ENCODE measurements around the gene MYL10. TPM values are rescaled to one million over a fixed set of nuclear protein-coding genes. Genes with fewer than 3 reads are reported as not detected.

MYL10 gene
- total RNA-seq (2014; rRNA removed; shearing (Covaris generic)) = not detected in 2 replicates

DNA sequence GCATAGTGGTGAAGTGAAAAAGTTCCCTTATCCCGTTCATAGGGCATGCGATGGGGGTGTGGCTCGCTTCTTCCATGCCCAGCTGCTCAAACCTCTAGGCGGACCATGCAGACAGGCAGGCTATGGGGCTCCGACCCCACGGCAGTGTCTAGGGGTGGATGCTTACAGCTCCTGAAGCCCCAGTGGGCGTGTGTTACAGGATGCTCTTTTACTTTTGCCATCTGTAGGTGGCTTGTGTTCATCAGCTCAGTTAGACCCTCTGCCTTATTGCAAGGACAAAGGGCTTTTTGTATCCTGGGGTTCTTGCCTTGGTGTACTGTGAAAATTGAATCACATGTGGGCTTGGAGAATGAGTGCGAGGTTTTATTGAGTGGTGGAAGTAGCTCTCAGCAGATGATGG lies at the start of gene MYL10:
Gene MYL10 (minus strand): TSS at position 126 of the 400 bp plus-strand sequence. CDS start 178 bp downstream, outside the sequence.
- no peak for DNase-seq (ENCODE audit: low spot score)

DNA sequence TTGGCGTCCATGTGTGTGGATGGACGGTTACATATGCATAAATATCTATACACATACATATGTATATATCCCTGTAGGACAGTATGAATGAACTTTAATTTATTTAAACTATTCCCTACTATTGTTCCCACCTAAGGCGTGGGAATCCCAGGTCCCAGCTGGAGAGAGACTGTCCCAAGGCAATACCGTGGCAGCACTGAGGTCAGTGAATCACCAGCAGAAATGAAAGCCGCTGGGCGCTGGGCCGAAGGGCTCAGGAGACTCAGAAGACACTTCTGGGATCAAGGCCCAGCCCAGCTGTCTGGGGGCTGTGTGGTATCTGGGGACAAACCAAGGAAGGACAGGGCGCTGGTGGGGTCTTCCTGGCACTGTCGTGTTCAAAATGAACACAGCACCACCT lies 49.6 kb upstream of the MYL10 start:
- DNase-seq (ENCODE audit: low spot score) = peak; percentile 63

DNA sequence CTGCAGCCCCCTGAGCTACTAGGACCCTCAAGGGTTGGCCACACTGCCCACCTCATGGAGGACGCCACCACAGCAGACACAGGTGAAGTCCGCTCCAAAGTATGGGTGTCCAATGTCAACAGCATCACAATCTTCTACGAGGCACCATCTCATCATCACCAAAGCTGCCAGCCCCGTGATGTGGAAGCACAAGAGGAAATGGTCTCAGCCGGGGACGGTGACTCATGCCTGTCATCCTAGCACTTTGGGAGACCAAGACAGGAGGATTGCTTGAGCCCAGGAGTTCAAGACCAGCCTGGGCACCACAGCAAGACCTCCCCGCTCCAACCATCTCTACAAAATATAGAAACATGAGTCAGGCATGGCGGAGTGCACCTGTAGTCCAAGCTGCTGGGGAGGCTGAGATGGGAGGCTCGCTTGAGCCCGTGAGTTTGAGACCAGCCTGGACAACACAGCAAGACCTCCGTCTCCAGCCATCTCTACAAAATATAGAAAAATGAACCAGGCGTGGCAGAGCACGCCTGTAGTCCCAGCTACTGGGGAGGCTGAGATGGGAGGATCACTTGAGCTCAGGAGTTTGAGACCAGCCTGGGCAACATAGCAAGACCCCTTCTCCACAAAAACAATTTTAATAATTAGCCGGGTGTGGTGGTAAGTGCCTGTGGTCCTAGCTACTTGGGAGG lies 48.8 kb upstream of the MYL10 start:
- peak; percentile 58 for DNase-seq (ENCODE audit: low spot score)

DNA sequence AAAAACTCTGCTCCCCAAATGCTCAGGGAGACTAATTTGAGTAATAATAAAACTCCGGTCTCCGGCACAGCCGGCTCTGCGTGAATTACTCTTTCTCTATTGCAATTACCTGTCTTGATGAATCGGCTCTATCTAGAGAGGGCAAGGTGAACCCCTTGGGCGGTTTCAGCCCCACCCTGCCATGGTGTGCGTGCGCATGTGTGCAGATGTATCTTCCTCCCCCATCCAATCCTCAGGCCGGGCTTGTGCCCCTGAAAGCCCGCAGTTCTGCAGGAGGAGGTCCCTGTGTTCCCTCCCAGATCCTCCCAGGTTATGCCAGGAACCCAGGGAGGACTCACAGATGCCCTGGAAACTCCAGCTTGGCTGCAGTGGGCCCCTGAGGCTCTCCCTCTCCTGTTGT lies 48.3 kb upstream of the MYL10 start:
- DNase-seq (ENCODE audit: low spot score) = no peak

DNA sequence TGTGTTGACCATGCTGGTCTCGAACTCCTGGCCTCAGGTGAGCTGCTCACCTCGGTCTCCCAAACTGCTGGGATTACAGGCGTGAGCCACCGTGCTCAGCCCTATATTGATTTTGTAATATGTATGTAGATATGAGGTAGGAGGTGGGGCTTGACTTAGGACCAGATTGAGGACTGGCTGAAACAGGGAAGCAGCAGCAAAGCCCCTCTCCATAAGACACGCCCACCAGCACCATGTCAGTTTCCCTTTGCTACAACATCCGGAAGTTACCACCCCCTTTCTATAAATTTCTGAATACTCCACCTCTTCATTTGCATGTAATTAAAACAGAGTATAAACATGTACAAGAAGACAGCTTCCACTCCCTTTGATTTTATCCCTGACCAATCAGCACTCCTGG lies 47.9 kb upstream of the MYL10 start:
- no peak for DNase-seq (ENCODE audit: low spot score)

DNA sequence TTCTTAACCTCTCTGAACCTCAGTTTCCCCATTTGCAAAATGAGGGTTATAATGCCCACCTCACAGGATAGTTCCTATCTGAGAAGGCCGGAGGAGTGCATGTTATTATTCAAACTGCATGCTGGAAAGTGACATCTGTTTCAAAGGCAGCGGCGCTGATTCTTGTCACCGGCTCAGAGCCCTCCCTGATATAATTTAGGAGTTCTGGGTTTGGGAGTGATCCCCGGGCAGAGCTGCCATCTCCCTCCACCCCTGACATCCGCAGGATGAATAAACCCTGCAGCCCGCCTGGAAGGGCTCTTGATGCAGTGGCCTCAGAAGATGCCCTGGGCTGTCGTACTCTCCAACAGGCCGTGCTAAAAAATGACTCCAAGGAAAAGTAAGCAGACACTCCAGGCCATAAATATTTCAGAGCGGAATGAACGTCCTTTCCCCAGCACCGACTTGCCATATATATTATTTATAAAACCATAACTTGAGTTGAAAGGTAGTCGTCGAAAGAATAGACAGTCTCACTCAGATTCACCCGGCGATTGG lies 47.0 kb upstream of the MYL10 start:
- DNase-seq (ENCODE audit: low spot score) = no peak

DNA sequence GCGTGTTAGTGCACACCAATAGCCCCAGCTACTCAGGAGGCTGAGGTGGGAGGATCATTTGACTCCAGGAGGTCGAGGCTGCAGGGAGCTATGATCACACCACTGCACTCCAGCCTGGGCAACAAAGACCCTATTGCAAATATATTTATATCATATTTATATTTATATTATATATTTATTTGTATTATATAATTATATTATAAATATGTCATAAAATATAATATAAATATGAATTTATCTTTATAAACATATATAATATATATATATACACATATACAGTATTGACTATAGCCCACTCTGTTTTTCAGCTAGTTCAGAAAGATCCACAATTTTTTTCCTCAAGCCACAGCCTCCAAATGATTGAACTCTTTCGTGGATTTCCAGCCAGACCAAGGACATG lies 45.3 kb upstream of the MYL10 start:
- no peak for DNase-seq (ENCODE audit: low spot score)

DNA sequence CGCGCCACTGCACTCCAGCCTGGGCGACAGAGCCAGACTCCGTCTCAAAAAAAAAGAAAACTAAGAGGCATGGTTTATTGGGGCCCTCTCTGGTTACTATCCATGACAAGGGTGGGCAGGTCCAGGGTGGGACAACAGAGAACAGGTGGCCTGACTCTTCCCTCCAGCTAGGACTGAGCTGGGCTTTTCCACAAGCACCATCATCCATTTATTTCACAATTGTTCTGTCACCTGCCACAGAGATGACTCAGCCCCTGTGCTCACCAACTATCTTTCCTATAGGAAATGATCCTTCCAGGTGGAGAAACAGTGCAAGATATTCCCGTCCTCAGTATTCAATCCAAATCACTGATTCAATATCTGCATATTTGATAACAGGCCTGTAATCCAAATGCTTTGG lies 44.9 kb upstream of the MYL10 start:
- DNase-seq (ENCODE audit: low spot score) = no peak

DNA sequence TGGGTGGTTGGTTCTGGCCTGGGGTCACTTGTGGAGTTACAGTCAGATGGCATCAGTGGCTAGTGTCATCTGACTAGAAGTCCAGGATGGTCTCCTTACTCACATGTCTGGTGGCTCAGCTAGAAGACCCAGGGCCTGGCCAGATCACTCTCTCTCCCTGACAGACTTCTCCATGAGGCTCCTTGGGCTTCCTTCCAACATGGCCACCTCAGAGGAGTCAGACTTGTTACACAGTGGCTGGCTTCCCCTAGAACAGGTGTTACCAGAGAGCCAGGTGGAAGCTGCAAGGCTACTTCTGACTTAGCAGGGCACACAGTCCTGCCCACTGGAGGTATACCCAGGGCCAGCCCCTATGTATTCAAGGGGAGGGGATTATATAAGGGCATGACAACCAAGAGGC lies 44.2 kb upstream of the MYL10 start:
- DNase-seq (ENCODE audit: low spot score) = no peak

DNA sequence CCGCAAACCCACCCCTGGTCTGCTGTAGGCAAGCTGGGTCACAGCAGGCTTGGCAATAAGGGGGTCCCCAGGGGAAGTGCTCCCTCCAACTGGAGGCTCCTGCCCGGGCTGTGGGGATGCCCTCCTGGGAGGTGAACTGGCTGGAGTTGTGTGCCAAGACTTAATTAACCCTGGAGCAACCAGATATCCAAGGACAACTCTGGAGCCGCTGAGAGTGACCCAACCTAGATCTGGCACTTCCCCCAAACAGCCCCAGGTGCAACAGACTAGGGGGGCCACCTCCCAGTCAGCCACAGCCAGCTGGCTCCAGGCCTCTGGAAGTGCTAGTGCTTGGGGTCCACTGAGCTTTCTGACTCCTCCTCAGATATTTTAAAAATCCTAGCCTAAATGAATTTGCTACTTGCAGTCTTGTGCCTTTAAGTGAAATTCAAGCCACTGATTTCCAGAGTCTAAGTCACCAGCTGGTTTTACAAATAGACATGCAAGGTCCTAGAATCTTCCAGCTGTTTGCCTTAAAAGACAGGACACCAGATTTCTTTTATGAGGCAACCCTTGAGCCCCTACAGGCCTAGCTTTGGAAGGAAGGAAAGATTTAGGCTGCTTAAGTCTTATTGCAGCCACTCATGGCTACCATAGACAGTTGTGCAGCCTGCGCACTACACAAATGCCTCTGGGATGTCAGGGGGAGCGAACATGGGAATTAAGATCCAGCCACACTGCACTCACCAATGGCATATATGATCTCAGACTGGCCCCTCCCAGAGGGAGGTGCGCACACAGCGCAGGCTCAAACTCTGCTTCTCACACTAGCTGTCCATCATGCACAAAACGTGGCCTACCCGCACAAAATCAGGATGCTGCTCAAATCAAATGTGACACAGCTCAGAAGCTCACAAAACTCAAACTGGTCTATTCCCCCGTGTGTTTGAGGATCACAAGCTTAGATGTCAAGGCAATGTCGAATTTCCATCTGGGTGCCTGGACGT lies 42.6 kb upstream of the MYL10 start:
- DNase-seq (ENCODE audit: low spot score) = peak; percentile 38

DNA sequence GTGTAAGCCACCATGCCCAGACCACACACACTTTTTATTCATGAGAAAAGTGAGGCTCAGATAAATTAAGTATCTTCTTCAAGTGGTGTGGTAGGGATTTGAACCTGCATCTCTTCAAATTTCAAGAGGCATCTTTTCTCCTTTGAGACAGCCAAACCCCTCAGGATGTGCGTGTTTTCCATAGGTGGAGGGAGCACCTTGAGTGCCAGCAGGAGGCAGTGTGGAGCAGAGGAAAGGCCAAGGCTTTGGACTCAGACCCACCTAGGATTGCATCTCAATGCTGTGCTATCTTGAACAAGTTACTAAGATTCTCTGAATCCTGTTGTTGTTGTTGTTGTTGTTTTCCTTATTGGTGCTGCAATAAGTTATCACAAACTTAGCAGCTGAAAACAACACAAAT lies 40.2 kb upstream of the MYL10 start:
- no peak for DNase-seq (ENCODE audit: low spot score)

DNA sequence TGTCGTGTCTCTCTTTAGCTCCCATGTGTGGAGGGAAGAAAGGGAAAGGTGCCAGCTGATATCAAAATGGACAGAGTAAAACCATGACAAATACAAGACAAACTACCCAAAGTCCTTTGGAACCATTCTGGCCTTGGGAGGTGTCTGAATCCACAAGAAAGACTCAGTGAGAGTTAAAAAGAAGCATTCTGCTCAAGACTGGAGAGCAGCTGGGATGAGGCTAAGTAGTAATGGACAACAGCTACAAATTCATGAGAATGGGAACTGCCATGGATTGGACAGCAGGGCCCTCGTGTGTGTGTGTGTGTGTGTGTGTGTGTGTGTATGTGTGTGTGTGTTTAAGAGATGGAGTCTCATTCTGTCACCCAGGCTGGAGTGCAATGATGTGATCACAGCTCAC lies 39.6 kb upstream of the MYL10 start:
- DNase-seq (ENCODE audit: low spot score) = no peak

DNA sequence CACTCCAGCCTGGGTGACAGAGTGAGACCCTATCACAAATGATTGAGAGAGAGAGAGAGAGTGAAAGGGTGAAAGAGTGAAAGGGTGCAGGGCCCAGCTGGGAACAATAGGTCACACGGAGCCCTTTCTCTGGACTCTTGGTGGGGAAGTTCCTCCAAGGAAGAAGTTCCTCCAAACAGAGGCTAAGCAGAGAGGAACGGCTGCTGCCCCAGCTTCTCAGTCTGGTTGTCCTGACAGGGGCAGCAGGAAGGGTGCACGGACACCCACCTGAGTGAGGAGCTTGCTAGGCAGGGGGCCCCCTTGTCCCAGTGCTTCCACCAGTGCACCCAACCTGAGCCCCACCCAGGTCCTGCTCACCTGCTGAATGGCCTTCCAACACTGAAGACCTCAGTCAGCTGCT lies 38.8 kb upstream of the MYL10 start:
- no peak for DNase-seq (ENCODE audit: low spot score)

DNA sequence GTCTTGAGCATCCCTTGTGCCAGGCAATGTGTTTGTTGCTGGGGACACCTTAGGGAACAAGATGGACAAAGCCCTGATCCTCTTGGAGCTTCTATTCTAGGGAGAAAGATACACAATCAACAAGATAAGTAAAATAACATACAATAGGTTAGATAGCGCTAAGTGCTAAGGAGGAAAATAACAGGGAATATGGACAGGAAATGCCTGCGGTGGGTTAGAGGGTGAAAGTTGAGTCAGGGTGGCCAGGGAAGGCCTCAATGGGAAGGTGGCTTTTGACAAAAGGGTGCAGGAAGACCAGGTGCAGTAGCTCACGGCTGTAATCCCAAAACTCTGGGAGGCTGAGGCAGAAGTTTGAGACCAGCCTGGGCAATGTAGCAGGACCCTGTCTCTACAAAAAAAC lies 38.3 kb upstream of the MYL10 start:
- DNase-seq (ENCODE audit: low spot score) = no peak

DNA sequence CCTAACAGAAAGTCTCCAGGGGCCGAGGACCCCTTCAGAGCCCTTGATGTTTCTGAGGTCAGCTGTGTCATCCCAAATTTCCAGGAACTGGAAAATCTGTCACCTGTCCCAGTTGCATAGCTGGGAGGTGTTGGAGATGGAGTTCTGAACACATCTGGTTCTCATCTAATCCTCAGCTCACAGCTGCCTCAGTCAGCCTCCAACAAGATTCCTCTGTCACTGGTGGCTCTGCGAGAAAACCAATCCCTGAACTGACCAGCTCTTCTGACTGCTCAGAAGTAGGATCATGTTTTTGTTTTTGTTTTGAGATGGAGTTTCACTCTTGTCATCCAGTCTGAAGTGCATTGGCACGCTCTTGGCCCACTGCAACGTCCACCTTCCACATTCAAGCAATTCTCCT lies 37.6 kb upstream of the MYL10 start:
- no peak for DNase-seq (ENCODE audit: low spot score)

DNA sequence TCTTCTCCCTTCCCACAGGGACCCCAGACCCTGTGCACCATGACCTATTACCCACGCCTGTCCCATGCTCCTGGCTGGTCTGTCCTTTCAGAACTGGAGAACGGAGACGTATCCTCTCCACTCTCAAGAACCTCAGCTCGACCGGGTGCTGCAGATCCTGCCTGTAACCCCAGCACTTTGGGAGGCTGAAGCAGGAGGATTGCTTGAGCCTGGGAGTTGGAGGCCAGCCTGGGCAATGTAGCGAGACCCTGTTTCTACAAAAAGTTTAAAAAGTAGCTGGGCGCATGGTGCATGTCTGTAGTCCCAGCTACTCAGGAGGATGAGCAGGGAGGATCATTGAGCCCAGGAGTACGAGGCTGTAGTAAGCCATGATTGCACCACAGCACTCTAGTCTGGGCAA lies 37.2 kb upstream of the MYL10 start:
- DNase-seq (ENCODE audit: low spot score) = no peak

DNA sequence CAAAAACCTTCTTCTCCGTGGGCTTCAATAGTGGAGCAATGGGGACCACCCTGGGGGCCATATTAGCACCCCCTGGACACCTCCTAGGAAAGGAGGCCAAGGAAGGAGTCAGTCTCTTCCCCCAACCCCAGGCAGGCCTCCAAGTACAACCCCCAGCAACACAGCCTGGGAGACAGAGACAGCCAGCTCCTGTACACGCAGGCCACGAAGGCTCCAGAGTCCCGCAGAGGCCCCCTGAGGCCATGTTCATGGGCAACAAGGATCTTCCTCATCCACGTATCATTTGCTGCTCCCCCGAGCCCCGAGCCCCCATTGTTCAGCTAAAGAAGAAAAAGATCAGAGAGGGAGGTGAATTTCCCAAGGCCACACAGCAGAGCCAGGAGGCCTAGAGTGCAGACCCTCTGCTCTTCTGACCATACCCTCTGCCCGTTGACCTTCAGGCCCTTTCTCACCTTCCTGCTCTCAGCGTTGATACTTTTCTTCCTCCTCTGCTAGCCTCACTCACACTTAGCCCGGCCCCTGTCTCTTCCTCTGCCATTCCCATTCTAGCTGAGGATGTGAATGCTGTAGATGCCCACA lies 35.9 kb upstream of the MYL10 start:
- DNase-seq (ENCODE audit: low spot score) = no peak

DNA sequence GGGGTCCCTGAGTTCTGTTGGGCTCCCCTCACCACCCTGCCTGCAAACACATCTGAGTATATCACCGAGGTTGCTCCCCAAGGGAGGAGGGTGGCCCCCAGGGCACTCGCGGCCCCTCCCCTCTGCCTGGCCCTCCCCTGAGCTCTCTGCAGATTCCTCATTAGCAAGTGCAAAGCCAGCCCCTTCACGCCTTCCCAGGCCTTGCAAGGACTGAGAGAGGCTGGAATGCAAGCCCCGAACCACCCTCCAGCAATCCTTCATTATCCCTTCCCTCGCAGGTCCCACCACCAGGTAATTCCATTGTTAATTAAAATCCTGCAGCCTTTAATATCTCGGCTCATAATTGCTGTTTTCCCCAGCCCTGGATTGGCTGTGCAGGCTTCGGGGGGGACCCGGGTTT lies 35.3 kb upstream of the MYL10 start:
- no peak for DNase-seq (ENCODE audit: low spot score)

DNA sequence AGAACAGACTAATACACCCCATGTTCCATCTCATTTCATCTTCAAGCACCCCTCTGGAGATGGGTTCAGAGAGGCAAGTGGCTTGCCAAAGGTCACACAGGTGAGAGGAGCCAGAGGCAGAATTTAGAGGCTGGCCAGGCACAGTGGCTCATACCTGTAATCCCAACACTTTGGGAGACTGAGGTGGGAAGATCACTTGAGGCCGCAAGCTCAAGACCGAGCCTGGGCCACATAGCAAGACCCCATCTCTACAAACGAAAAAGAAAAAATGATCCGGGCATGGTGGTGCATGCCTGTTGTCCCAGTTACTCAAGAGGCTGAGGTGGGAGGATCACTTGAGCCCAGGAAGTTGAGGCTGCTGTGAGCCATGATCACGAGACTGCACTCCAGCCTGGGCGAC lies 34.7 kb upstream of the MYL10 start:
- DNase-seq (ENCODE audit: low spot score) = no peak

DNA sequence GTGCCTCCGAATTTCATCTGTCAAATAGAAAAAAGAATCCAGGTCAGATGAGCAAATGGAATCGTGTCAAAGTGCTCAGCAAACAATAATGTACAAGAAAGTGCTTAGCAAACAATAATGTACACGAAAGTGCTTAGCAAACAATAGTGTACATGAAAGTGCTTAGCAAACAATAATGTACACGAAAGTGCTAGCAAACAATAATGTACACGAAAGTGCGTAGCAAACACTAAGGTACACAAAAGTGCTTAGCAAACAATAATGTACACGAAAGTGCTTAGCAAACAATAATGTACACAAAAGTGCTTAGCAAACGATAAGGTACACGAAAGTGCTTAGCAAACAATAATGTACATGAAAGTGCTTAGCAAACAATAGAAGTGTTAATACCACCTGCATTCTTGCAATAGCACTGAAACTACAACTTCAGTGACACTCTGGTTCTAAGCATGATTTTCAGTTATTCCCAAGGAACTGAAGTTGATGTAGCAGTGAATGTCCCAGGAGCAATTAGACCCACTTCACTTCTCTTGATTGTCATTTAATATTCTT lies 33.4 kb upstream of the MYL10 start:
- no peak for DNase-seq (ENCODE audit: low spot score)

DNA sequence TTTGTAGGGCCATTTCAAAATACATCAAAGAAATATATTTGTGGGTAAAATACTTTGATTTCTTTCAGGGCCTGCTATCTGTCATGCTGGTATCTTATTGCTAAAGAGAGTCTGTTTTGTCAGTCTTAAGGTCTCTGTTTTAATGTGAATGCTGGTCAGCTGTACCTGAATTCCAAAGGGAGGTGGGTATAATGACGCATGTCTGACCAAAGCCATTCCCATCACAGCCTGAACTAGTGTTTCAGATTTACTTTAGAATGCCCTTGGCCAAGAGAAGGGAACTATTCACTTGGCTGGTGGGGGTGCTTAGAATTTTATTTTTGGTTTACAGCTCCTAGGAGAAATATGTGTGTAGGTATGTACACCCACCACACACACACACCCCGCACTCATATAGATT lies 30.6 kb upstream of the MYL10 start:
- no peak for DNase-seq (ENCODE audit: low spot score)

DNA sequence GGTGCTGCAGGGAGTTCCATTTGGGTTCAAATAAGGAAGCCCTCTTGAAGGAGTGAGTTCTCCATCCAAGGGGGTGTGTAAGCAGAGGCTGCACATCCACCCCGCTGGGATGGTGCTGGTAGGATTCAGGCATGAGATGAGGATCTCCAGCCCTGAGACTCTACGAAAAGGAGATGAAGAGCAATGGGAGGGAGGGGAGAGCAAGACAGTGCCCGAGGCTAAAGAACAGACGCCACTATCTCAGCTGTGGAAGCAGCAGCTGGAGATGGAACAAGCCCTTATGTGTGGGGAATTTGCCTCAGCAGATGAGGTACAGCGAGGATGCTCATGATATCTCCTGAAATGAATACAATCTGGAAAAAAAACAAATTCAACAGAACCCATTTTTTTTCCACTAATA lies 28.1 kb upstream of the MYL10 start:
- no peak for DNase-seq (ENCODE audit: low spot score)

All from H4 (cell line).